ENCODE measurements around the gene SCNM1.

GRCh38 chr1:151175041-151175741 is 9.2 kb downstream of the SCNM1 start:
- TF ChIP-seq EP300 (IDR thresholded peaks at IDR 0.05) = no peak
- TF ChIP-seq POLR2A (IDR thresholded peaks at IDR 0.05; ENCODE audit: low read depth) = no peak

All from esophagus muscularis mucosa (tissue), 2 donors.